CD4-positive, alpha-beta T cell (primary cell): ENCODE measurements around the gene MAP3K1. TPM values are rescaled to one million over a fixed set of nuclear protein-coding genes. Genes with fewer than 3 reads are reported as not detected.
"Not testable (repeated sequence)": the region's sequence is repeated elsewhere in the genome, so short reads cannot be mapped to it uniquely, and the experiment has no call there.

Experiments used
- ATAC-seq: fragments of 200-7000 bp; cut with Tn5 transposase; one replicate; pipeline ENCODE4 v1.10.0; 2022; ENCODE audit warnings: mild to moderate bottlenecking; ENCODE audit not compliant: poor library complexity
- CTCF ChIA-PET: fragments of 350-600 bp; sonication (Branson Sonifier 250); formaldehyde crosslinking; loops from one replicate; lab custom pipeline; 2021; ENCODE audit warnings: antibody characterized with exemption, inconsistent platforms; lab: Charles Lee
- POLR2A ChIA-PET: fragments of 350-600 bp; sonication (Branson Sonifier 250); formaldehyde crosslinking; loops from one replicate; lab custom pipeline; 2021; ENCODE audit warnings: antibody characterized with exemption, inconsistent platforms; lab: Charles Lee
- DNase-seq, 14 experiments: peaks; one replicate each; pipeline ENCODE4 v3.0.0-alpha.2; 2013 to 2020; ENCODE audit warnings: mixed read lengths in 2 of 14
- H3K27ac ChIP-seq, 2 donors: one replicate each; pipeline versions ENCODE4 v1.5.1 to v1.7.0; 2013; ENCODE audit warnings: low read length in 2 of 2, low read depth in 1 of 2, mild to moderate bottlenecking in 1 of 2
- H3K27me3 ChIP-seq, 2 experiments: 1 replicate in 1 of 2; 2 replicates in 1 of 2; pipeline versions ENCODE4 v1.6.1 to v1.7.0; 2013; ENCODE audit warnings: low read length in 2 of 2, control low read depth in 1 of 2, mild to moderate bottlenecking in 1 of 2, moderate library complexity in 1 of 2; ENCODE audit not compliant: insufficient read depth in 2 of 2, control insufficient read depth in 1 of 2
- H3K36me3 ChIP-seq: one replicate; pipeline ENCODE4 v1.6.1; 2013; ENCODE audit warnings: low read length, control low read depth; ENCODE audit not compliant: insufficient read depth
- H3K4me1 ChIP-seq: one replicate; pipeline ENCODE4 v1.6.1; 2013; ENCODE audit warnings: low read length, control low read depth; ENCODE audit not compliant: insufficient read depth
- H3K4me3 ChIP-seq: one replicate; pipeline ENCODE4 v1.5.1; 2013; ENCODE audit warnings: mild to moderate bottlenecking, low read length, moderate library complexity
- H3K9me3 ChIP-seq, 2 experiments: 1 replicate in 1 of 2; 2 replicates in 1 of 2; pipeline versions ENCODE4 v1.6.1 to v1.7.0; 2013; ENCODE audit warnings: low read length in 2 of 2, mild to moderate bottlenecking in 2 of 2, control low read depth in 1 of 2, moderate library complexity in 1 of 2; ENCODE audit not compliant: control insufficient read depth in 1 of 2, insufficient read depth in 1 of 2
- H3K27ac Mint-ChIP-seq: one replicate; pipeline ENCODE4 v1.8.0; 2020; ENCODE audit warnings: mixed read lengths
- H3K27me3 Mint-ChIP-seq: one replicate; pipeline ENCODE4 v1.8.0; 2021; ENCODE audit warnings: mixed read lengths
- H3K36me3 Mint-ChIP-seq: one replicate; pipeline ENCODE4 v1.8.0; 2021; ENCODE audit warnings: low read depth, mixed read lengths
- H3K4me1 Mint-ChIP-seq: one replicate; pipeline ENCODE4 v1.8.0; 2021; ENCODE audit warnings: low read depth, mixed read lengths
- H3K4me3 Mint-ChIP-seq: one replicate; pipeline ENCODE4 v1.8.0; 2020; ENCODE audit warnings: mild to moderate bottlenecking, mixed read lengths
- H3K9me3 Mint-ChIP-seq: one replicate; pipeline ENCODE4 v1.8.0; 2020; ENCODE audit warnings: mixed read lengths
- CTCF ChIP-seq: fragments of 200-600 bp; IDR thresholded peaks from one replicate; pipeline ENCODE4 v1.8.0; 2022; ENCODE audit warnings: antibody characterized with exemption, mild to moderate bottlenecking
- intact Hi-C, 2 experiments: fragments of 100-400 bp; cut with DNase I in 1 of 2; cut with micrococcal nuclease in 1 of 2; formaldehyde crosslinking; loops; one replicate each; pipeline versions ENCODE4 v1.15.1 to v1.9.0; 2023 to 2025; cut with DNase I, micrococcal nuclease
- total RNA-seq, 174 experiments: library from RNA in 2 of 174; stranded (reverse) in 2 of 174; gene quantifications; one replicate each; pipeline ENCODE4 v1.2.3 and lab custom pipeline; 2021 to 2026

Gene MAP3K1
- total RNA-seq, 2 experiments from 2014 or later, result 59.4 to 62.5 TPM

- H3K4me3 ChIP-seq, result peak overlapping the region; percentile 66
- intact Hi-C loops, result loop anchor here (1.0 to 10.0 kb wide), 9 partner anchors 8 to 824 kb away; partner anchors contain the start of genes GPBP1 (in 2 of the 2) and IL6ST (in 1 of the 2)
- no peaks in the 10 kb centered on the region for H3K9me3 ChIP-seq
- Mint-ChIP-seq H3K9me3 (no peaks in the 10 kb centered on the region), H3K27me3 (no peaks in the 10 kb centered on the region), H3K27ac (peak overlapping the region; percentile 97), H3K36me3 (peaks cover 55% of the 10 kb centered on the region), H3K4me1 (peaks cover 63% of the 10 kb centered on the region), H3K4me3 (peak overlapping the region; percentile 88)
- peaks cover 18% of the 10 kb centered on the region for H3K36me3 ChIP-seq
- peak overlapping the region; percentile 20 to 25 for H3K27ac ChIP-seq
- H3K4me1 ChIP-seq, result peaks cover 31% of the 10 kb centered on the region
- DNase-seq, result peak in 1 of 14 experiments; percentile 43
- CTCF ChIA-PET, result interaction anchor here (1.2 to 3.2 kb wide), 4 partner anchors 8 to 549 kb away, joined by 3 to 16 read pairs (median 4); no protein-coding TSS in a partner anchor
- TF ChIP-seq CTCF, result no peak
- POLR2A ChIA-PET, result interaction anchor here (0.6 to 1.5 kb wide), 5 partner anchors 9 to 149 kb away, joined by 3 to 10 read pairs (median 5); no protein-coding TSS in a partner anchor
- no peak for ATAC-seq
- no peaks in the 10 kb centered on the region for H3K27me3 ChIP-seq
Observed at GRCh38 chr5:56819060-56819881, 3.9 kb downstream of the MAP3K1 start.

GRCh38 chr5:56821868-56822267 is 6.5 kb downstream of the MAP3K1 start:
- intact Hi-C loops, result loop anchor here in 1 of 2 experiments (2.0 kb wide), 1 partner anchor 15 kb away; no protein-coding TSS in a partner anchor

GRCh38 chr5:56822981-56823380 is 7.6 kb downstream of the MAP3K1 start:
- H3K9me3 Mint-ChIP-seq, result no peaks in the 10 kb centered on the region
- no peak overlapping the region for H3K4me3 ChIP-seq
- H3K36me3 Mint-ChIP-seq, result peaks cover 33% of the 10 kb centered on the region
- no peak overlapping the region for H3K27ac ChIP-seq
- peaks cover 65% of the 10 kb centered on the region for H3K4me1 ChIP-seq
- H3K4me1 Mint-ChIP-seq, result peaks cover 85% of the 10 kb centered on the region
- peaks cover 22% of the 10 kb centered on the region for H3K36me3 ChIP-seq
- H3K27me3 Mint-ChIP-seq, result no peaks in the 10 kb centered on the region
- ChIA-PET CTCF (interaction anchor here (1.6 kb wide), 1 partner anchor 31 kb away, joined by 4 read pairs; no protein-coding TSS in a partner anchor), POLR2A (interaction anchor here (1.0 to 1.2 kb wide), 2 partner anchors 14 to 15 kb away, joined by 3 to 5 read pairs; no protein-coding TSS in a partner anchor)
- peak in 1 of 14 experiments; percentile 15 for DNase-seq
- intact Hi-C loops, result no loop called here
- no peaks in the 10 kb centered on the region for H3K27me3 ChIP-seq
- no peak for TF ChIP-seq CTCF
- H3K4me3 Mint-ChIP-seq, result peak overlapping the region; percentile 76
- peak overlapping the region; percentile 94 for H3K27ac Mint-ChIP-seq
- no peaks in the 10 kb centered on the region for H3K9me3 ChIP-seq
- no peak for ATAC-seq

More at GRCh38 chr5:56821868-56822267, 6.5 kb downstream of the MAP3K1 start:
- H3K4me1 ChIP-seq, result peaks cover 54% of the 10 kb centered on the region
- H3K4me3 ChIP-seq, H3K9me3 Mint-ChIP-seq, H3K27me3 ChIP-seq, CTCF ChIA-PET, ATAC-seq, H3K27me3 Mint-ChIP-seq, H3K27ac ChIP-seq, DNase-seq, H3K9me3 ChIP-seq: not testable (repeated sequence)
- Mint-ChIP-seq H3K36me3 (peaks cover 40% of the 10 kb centered on the region), H3K4me1 (peaks cover 87% of the 10 kb centered on the region), H3K4me3 (peak overlapping the region; percentile 3), H3K27ac (peak overlapping the region; percentile 94)
- POLR2A ChIA-PET, result interaction anchor here (0.7 to 0.8 kb wide), 2 partner anchors 9 to 86 kb away, joined by 3 read pairs; no protein-coding TSS in a partner anchor
- peaks cover 21% of the 10 kb centered on the region for H3K36me3 ChIP-seq
